Lower lobe of right lung (tissue), 2 donors: ENCODE data around the gene PEX5L. TPM values are rescaled to one million over a fixed set of nuclear protein-coding genes. Genes with fewer than 3 reads are reported as not detected.
A peak's percentile ranks its signal among the peaks of the same experiment; 100 is the strongest.

Source experiments
- ATAC-seq, 2 donors: fragments of 200-7000 bp; cut with Tn5 transposase; one replicate each; pipeline ENCODE4 v1.9.1; 2020 to 2022; ENCODE audit warnings: mild to moderate bottlenecking in 2 of 2, moderate library complexity in 2 of 2
- DNase-seq: peaks from one replicate; pipeline ENCODE4 v3.0.0-alpha.2; 2020
- H3K27ac ChIP-seq: fragments of 200-600 bp; one replicate; pipeline ENCODE4 v1.8.0; 2022
- H3K27me3 ChIP-seq: fragments of 200-600 bp; one replicate; pipeline ENCODE4 v1.8.0; 2022; ENCODE audit warnings: low read depth
- H3K36me3 ChIP-seq: fragments of 200-600 bp; one replicate; pipeline ENCODE4 v1.8.0; 2022; ENCODE audit warnings: mild to moderate bottlenecking
- H3K4me1 ChIP-seq: fragments of 200-600 bp; one replicate; pipeline ENCODE4 v1.8.0; 2022
- H3K4me3 ChIP-seq: fragments of 200-600 bp; one replicate; pipeline ENCODE4 v1.8.0; 2022; ENCODE audit warnings: mild to moderate bottlenecking
- H3K9me3 ChIP-seq: fragments of 200-600 bp; one replicate; pipeline ENCODE4 v1.8.0; 2022
- intact Hi-C: fragments of 100-400 bp; cut with DNase I; formaldehyde crosslinking; loops from one replicate; pipeline ENCODE4 v1.11.0; 2022
- total RNA-seq: library from RNA; stranded (reverse); fragmentation: NEBNext Ultra II Directional; extraction: Animal tissue kit (Norgen Biotek cat#: 25700); gene quantifications from one replicate; pipeline ENCODE4 v1.2.1, GENCODE V29; 2021
- TF ChIP-seq, protein P1 (sequence below): fragments of 200-600 bp; IDR thresholded peaks from one replicate; pipeline ENCODE4 v1.8.0; 2022; ENCODE audit warnings: antibody characterized with exemption, mild to moderate bottlenecking
- donor health status: DM: no; HTN: yes; CAD: no; lungs with severe emphysema.

Gene PEX5L
- total RNA-seq, 1 donor from 2014 or later: not detected

DNA sequence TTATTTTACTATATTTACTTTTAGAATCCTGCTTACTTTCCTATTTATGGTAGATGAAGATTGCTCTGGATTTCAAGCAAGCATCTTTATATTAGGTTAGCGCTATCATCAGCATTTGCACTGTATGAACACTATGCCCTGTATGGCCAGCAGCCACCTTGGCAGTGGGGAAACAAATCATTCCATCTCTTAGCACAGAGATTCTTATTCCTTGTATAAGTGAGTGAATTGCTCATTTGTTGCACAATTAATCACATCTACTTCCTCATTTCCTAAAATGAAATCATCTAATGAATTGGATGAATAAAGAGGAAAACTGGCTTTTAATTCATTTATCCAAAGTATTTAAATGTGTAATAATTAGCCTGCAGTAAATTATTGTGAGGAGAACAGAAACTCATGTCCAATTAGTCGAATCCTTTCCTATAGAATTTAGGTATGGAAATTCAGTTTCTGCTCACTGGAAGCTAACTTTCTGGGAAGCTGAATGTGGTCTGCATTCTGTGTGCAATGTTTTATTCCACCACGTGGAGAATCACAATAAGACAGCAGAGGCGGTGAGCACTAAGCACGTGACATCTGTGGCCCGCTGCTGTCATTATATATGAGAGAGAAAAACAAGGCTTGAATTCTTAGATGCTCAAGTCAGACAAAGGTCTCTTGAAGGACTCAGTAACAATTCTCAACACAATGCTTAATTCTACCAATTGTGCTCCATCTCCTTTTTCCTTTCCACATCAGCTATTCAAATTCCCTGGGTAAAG is 93.4 kb downstream of the PEX5L start:
- intact Hi-C loops: no loop called here
- H3K27me3 ChIP-seq: no peaks in the 10 kb centered on the region
- no peaks in the 10 kb centered on the region for H3K4me1 ChIP-seq
- TF ChIP-seq, protein P1, sequence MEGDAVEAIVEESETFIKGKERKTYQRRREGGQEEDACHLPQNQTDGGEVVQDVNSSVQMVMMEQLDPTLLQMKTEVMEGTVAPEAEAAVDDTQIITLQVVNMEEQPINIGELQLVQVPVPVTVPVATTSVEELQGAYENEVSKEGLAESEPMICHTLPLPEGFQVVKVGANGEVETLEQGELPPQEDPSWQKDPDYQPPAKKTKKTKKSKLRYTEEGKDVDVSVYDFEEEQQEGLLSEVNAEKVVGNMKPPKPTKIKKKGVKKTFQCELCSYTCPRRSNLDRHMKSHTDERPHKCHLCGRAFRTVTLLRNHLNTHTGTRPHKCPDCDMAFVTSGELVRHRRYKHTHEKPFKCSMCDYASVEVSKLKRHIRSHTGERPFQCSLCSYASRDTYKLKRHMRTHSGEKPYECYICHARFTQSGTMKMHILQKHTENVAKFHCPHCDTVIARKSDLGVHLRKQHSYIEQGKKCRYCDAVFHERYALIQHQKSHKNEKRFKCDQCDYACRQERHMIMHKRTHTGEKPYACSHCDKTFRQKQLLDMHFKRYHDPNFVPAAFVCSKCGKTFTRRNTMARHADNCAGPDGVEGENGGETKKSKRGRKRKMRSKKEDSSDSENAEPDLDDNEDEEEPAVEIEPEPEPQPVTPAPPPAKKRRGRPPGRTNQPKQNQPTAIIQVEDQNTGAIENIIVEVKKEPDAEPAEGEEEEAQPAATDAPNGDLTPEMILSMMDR: no peak
- no peak overlapping the region for H3K4me3 ChIP-seq
- ATAC-seq (peak in 1 of 2 donors; percentile 61), DNase-seq (no peak)
- no peak overlapping the region for H3K27ac ChIP-seq
- no peaks in the 10 kb centered on the region for H3K36me3 ChIP-seq
- H3K9me3 ChIP-seq: no peaks in the 10 kb centered on the region

DNA sequence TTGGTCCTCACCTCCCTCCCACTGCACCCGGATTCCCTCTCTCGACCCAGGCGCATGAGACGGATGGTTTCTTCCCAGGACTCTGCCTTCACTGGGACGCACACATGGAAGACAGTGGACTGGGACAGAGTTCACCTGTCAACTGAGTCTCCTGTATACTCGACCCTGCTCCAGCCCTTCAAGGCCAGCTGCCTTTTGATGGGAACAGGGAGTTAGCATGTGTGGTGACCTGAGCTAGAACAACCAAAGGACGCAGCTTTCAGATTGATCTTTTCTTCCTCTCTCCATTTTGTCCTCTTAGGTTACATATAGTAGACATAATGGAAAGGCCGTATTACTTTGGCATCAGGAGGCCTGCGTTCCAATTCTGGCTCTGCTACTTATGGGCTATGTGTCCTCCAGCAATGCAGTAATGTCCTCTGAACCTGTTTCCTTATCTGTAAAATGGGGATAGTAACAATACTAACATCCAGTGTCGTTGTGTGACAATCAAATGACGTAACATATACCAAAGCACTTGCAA is 94.1 kb downstream of the PEX5L start:
- DNase-seq (no peak), ATAC-seq (peak; percentile 28 to 29)
- intact Hi-C loops: no loop called here

DNA sequence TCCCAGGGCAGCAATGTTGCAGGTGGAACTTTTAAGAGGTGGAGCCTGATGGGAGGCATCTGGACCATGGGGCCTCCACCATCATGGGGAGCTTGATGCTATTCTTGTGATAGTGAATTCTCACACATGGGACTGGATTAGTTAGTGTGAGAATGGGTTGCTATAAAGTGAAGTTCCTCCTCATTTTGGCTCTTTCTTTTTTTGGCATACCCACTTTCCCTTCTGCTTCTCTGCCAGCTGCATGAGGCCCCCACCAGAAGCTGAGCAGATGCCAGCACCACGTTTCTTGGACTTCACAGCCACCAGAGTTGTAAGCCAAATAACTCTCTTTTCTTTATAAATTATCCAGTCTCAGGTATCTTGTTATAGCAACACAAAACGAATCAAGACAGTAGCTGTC is 101.0 kb downstream of the PEX5L start:
- no peak for DNase-seq
- Histone ChIP-seq H3K27me3 (no peaks in the 10 kb centered on the region), H3K4me1 (no peaks in the 10 kb centered on the region), H3K4me3 (no peak overlapping the region), H3K9me3 (no peaks in the 10 kb centered on the region), H3K27ac (no peak overlapping the region), H3K36me3 (no peaks in the 10 kb centered on the region)
- no peak for ATAC-seq
- TF ChIP-seq, protein P1: no peak
- intact Hi-C loops: no loop called here

More for the DNA sequence above, 94.1 kb downstream of the PEX5L start:
- TF ChIP-seq, protein P1: no peak
- Histone ChIP-seq H3K9me3 (no peaks in the 10 kb centered on the region), H3K27ac (no peak overlapping the region), H3K4me1 (no peaks in the 10 kb centered on the region), H3K4me3 (peak overlapping the region; percentile 8), H3K36me3 (no peaks in the 10 kb centered on the region), H3K27me3 (no peaks in the 10 kb centered on the region)

DNA sequence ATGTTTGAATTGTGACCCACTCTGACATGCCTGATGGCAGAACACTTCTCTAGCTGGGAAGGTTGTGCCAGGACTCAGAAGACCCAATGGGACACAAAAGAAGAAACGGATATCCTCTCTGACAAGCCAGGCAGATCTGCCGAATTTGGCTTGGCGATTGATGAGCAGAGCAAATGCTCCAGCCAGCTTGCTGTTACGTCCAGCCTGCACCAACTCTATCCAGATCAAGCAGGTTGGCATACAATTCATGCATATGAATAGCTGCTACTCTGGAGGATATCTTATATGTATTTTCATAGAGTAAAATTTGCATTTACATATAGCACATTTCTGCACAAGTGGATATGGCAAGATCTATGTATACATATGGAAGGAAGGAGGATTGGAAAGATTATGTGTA is 102.8 kb downstream of the PEX5L start:
- TF ChIP-seq, protein P1: no peak
- Histone ChIP-seq H3K9me3 (no peaks in the 10 kb centered on the region), H3K36me3 (no peaks in the 10 kb centered on the region), H3K27ac (no peak overlapping the region), H3K4me1 (no peaks in the 10 kb centered on the region), H3K27me3 (no peaks in the 10 kb centered on the region), H3K4me3 (no peak overlapping the region)
- DNase-seq (no peak), ATAC-seq (no peak)
- intact Hi-C loops: no loop called here

DNA sequence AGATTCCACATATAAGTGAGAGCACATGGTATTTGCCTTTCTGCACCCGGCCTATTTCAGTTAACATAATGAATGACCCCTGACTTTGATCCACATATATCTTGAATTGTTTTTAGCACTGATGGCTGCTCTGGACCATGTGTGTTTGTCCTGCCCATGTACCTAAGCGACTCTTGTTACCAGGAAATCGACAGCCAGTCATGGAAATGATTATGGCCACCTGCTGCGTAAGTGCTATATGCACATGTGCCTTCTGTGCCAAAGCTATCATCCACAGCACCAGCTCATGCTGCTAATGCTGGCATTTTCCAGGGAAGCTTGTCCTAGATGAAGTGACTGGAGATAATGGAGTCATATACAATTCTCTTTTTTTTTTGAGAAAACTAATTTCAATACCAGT is 103.7 kb downstream of the PEX5L start:
- Histone ChIP-seq H3K4me1 (no peaks in the 10 kb centered on the region), H3K27ac (no peak overlapping the region), H3K36me3 (no peaks in the 10 kb centered on the region), H3K27me3 (no peaks in the 10 kb centered on the region), H3K4me3 (no peak overlapping the region), H3K9me3 (no peaks in the 10 kb centered on the region)
- ATAC-seq (no peak), DNase-seq (no peak)
- intact Hi-C loops: no loop called here
- TF ChIP-seq, protein P1: no peak
